ENCODE measurements around the gene TCEAL3. TPM values are rescaled to one million over a fixed set of nuclear protein-coding genes. Genes with fewer than 3 reads are reported as not detected.
"Not testable (repeated sequence)": the region's sequence is repeated elsewhere in the genome, so short reads cannot be mapped to it uniquely, and the experiment has no call there.

TCEAL3 gene
- polyA plus RNA-seq, 3 donors = 1.8 to 3.7 (median 2.1) TPM

GRCh38 chrX:103637604-103638338 is 30.0 kb downstream of the TCEAL3 start:
- Histone ChIP-seq H3K9me3 (replicated peaks in 1 of 2; ENCODE audit: control insufficient read depth in 1 of 2, insufficient read depth in 1 of 2, low read length in 2 of 2) (no peaks in the 10 kb centered on the region), H3K27ac (ENCODE audit: low read depth in 1 of 2, low read length in 2 of 2) (no peak overlapping the region), H3K27me3 (ENCODE audit: control insufficient read depth in 2 of 2, insufficient read depth in 2 of 2, low read length in 2 of 2) (no peaks in the 10 kb centered on the region), H3K4me3 (replicated peaks in 1 of 3; ENCODE audit: low read depth in 2 of 3, low read length in 3 of 3) (no peak overlapping the region), H3K36me3 (replicated peaks in 1 of 2; ENCODE audit: control insufficient read depth in 1 of 2, insufficient read depth in 2 of 2, low read length in 2 of 2) (no peaks in the 10 kb centered on the region), H3K79me2 (ENCODE audit: insufficient read depth, low read length) (no peaks in the 10 kb centered on the region), H3K4me2 (replicated peaks; ENCODE audit: extremely low read depth, low read length, poor library complexity, severe bottlenecking) (no peak overlapping the region), H3K4me1 (ENCODE audit: control insufficient read depth in 1 of 2, insufficient read depth in 2 of 2, low read length in 2 of 2) (no peaks in the 10 kb centered on the region), H3K9ac (ENCODE audit: insufficient read depth, low read length, poor library complexity, severe bottlenecking) (no peak overlapping the region), H2AFZ (ENCODE audit: insufficient read depth, low read depth, low read length, poor library complexity, severe bottlenecking) (no peak overlapping the region), H4K20me1 (ENCODE audit: insufficient read depth, low read length) (no peaks in the 10 kb centered on the region)
- H3K4me1 Mint-ChIP-seq = no peaks in the 10 kb centered on the region
- H3K9me3 Mint-ChIP-seq = peaks cover 0 to 2% (median 0%) of the 10 kb centered on the region in 7 donors
- no peak overlapping the region for H3K4me3 Mint-ChIP-seq
- WGBS (ENCODE audit: insufficient coverage) = no CpG with 5 or more reads among the region's 2 CpGs
- no peak for DNase-seq
- no peak for TF ChIP-seq CTCF (IDR thresholded peaks at IDR 0.05)
- no peaks in the 10 kb centered on the region for H3K36me3 Mint-ChIP-seq
- intact Hi-C loops (cut with micrococcal nuclease) = no loop called here
- no peak overlapping the region for H3K27ac Mint-ChIP-seq
- peaks cover 0 to 2% (median 1%) of the 10 kb centered on the region in 3 donors for H3K27me3 Mint-ChIP-seq (ENCODE audit: low read depth in 3 of 3)

GRCh38 chrX:103638479-103639346 is 30.9 kb downstream of the TCEAL3 start:
- H3K27me3 Mint-ChIP-seq (ENCODE audit: low read depth in 3 of 3); H3K9me3 ChIP-seq (replicated peaks in 1 of 2; ENCODE audit: control insufficient read depth in 1 of 2, insufficient read depth in 1 of 2, low read length in 2 of 2); H3K4me1 Mint-ChIP-seq; DNase-seq; H3K9ac ChIP-seq (ENCODE audit: insufficient read depth, low read length, poor library complexity, severe bottlenecking); intact Hi-C loops (cut with micrococcal nuclease); H3K4me3 ChIP-seq (replicated peaks in 1 of 3; ENCODE audit: low read depth in 2 of 3, low read length in 3 of 3); H3K4me2 ChIP-seq (replicated peaks; ENCODE audit: extremely low read depth, low read length, poor library complexity, severe bottlenecking); H3K9me3 Mint-ChIP-seq; H2AFZ ChIP-seq (ENCODE audit: insufficient read depth, low read depth, low read length, poor library complexity, severe bottlenecking); H3K4me3 Mint-ChIP-seq; H3K27ac Mint-ChIP-seq; H3K36me3 ChIP-seq (replicated peaks in 1 of 2; ENCODE audit: control insufficient read depth in 1 of 2, insufficient read depth in 2 of 2, low read length in 2 of 2); H3K79me2 ChIP-seq (ENCODE audit: insufficient read depth, low read length); H3K27me3 ChIP-seq (ENCODE audit: control insufficient read depth in 2 of 2, insufficient read depth in 2 of 2, low read length in 2 of 2); H4K20me1 ChIP-seq (ENCODE audit: insufficient read depth, low read length); H3K27ac ChIP-seq (ENCODE audit: low read depth in 1 of 2, low read length in 2 of 2); H3K4me1 ChIP-seq (ENCODE audit: control insufficient read depth in 1 of 2, insufficient read depth in 2 of 2, low read length in 2 of 2); H3K36me3 Mint-ChIP-seq: not testable (repeated sequence)
- WGBS (ENCODE audit: insufficient coverage) = 17% methylated on average over 2 of the region's 6 CpGs

All from CD14-positive monocyte (primary cell).